Muscle of leg (tissue), 11 donors: ENCODE measurements around the gene RCBTB1. TPM values are rescaled to one million over a fixed set of nuclear protein-coding genes. Genes with fewer than 3 reads are reported as not detected.
"Not testable (repeated sequence)": the region's sequence is repeated elsewhere in the genome, so short reads cannot be mapped to it uniquely, and the experiment has no call there.

Source experiments
- DNase-seq: peaks from one replicate; pipeline ENCODE4 v3.0.0; 2013
- H3K27ac ChIP-seq: one replicate; pipeline ENCODE4 v1.5.1; 2013; ENCODE audit warnings: mild to moderate bottlenecking, low read length, control low read depth
- H3K27me3 ChIP-seq: one replicate; pipeline ENCODE4 v1.6.1; 2013; ENCODE audit warnings: low read length; ENCODE audit not compliant: control insufficient read depth, insufficient read depth
- H3K36me3 ChIP-seq: one replicate; pipeline ENCODE4 v1.6.1; 2013; ENCODE audit warnings: low read length; ENCODE audit not compliant: control insufficient read depth, insufficient read depth
- H3K4me1 ChIP-seq: one replicate; pipeline ENCODE4 v1.6.1; 2013; ENCODE audit warnings: low read length; ENCODE audit not compliant: control insufficient read depth, insufficient read depth
- H3K4me3 ChIP-seq: one replicate; pipeline ENCODE4 v1.5.1; 2013; ENCODE audit warnings: low read length, control low read depth
- H3K9me3 ChIP-seq: replicated peaks from 2 replicates; pipeline ENCODE4 v1.6.1; 2013; ENCODE audit warnings: low read depth, low read length; ENCODE audit not compliant: control insufficient read depth
- WGBS: methylation state at CpG from one replicate; pipeline ENCODE4 v1.1.5; 2013; ENCODE audit warnings: missing lambda C conversion rate; ENCODE audit not compliant: insufficient coverage; 5-methylcytosine and 5-hydroxymethylcytosine counted together
- polyA plus RNA-seq, 8 donors: library from polyadenylated mRNA; unstranded; fragments of 120-200 nt; gene quantifications; one replicate each; pipeline versions ENCODE4 v1.2.1 to v1.2.3, GENCODE V29; 2013; ENCODE audit warnings: inconsistent platforms in 1 of 8, low replicate concordance in 1 of 8; ENCODE audit not compliant: insufficient read length in 8 of 8, insufficient read depth in 1 of 8
- total RNA-seq: library from RNA; stranded (reverse); fragments of 120-200 nt; gene quantifications from one replicate; pipeline ENCODE4 v1.2.4, GENCODE V29; 2013

Gene RCBTB1
- total and polyA plus RNA-seq, 9 donors = 10.8 to 24.9 (median 19.1) TPM

DNA sequence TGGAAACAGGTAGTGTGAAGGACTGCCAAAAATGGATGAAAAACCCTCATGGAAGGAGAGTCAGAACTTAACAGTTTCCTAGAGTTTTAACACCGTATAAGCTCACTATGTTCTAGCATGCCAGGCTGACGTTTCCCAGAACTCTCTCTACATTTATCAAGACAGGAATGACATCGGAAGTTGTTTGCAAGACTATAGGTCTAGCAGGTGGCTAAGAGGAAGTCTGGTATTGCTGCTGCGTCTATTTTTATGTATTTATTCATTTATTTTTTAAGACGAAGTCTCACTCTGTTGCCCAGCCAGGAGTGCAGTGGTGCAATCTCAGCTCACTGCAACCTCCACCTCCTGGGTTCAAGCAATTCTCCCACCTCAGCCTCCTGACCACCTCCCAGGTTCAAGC lies 22.4 kb upstream of the RCBTB1 start:
- H3K4me3 ChIP-seq = no peak overlapping the region
- no peak for DNase-seq
- peaks cover 3% of the 10 kb centered on the region for H3K4me1 ChIP-seq
- no peaks in the 10 kb centered on the region for H3K9me3 ChIP-seq
- H3K36me3 ChIP-seq = no peaks in the 10 kb centered on the region
- no peaks in the 10 kb centered on the region for H3K27me3 ChIP-seq
- no CpG with 5 or more reads among the region's 5 CpGs for WGBS
- H3K27ac ChIP-seq = no peak overlapping the region

DNA sequence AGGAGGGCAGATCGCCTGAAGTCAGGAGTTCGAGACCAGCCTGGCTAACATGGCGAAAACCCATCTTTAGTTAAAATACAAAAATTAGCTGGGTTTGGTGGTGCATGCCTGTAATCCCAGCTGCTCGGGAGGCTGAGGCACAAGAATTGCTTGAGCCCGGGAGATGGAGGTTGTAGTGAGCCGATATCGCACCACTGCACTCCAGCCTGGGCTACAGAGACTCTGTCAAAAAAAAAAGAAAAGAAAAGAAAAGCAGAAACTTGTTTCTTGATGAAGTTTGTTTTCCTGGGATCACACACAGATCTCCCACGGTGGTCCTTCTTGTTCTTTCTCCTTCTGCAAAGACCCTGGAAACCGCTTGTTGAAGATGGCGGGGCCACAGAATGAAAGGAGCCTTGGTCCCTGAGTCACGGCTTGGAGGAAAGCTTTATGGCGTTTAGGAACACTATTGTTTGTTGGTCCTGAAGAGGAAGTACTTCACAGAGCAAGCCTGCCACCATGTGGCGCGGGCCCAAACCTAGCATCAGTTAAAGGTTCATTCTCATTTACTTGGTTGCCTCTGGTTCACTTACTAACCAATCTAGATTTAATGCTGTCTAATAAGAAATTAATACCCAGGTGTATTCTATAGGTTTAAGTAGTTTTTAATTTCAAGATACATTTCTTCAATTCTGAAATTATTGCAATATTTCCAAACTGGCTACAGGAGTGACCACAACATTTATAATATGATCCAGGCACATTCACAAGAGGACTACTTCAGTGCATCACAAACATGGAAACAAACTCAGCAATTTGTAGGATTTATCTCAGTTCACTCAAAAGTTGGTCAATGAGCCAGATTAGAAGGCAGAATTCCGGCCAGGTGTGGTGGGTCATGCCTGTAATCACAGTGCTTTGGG lies 21.6 kb upstream of the RCBTB1 start:
- peak overlapping the region; percentile 5 for H3K4me3 ChIP-seq
- DNase-seq = peak; percentile 92
- peaks cover 3% of the 10 kb centered on the region for H3K4me1 ChIP-seq
- H3K36me3 ChIP-seq = no peaks in the 10 kb centered on the region
- H3K27me3 ChIP-seq = no peaks in the 10 kb centered on the region
- H3K9me3 ChIP-seq = no peaks in the 10 kb centered on the region
- no peak overlapping the region for H3K27ac ChIP-seq
- WGBS = 39% methylated on average over 8 of the region's 15 CpGs

DNA sequence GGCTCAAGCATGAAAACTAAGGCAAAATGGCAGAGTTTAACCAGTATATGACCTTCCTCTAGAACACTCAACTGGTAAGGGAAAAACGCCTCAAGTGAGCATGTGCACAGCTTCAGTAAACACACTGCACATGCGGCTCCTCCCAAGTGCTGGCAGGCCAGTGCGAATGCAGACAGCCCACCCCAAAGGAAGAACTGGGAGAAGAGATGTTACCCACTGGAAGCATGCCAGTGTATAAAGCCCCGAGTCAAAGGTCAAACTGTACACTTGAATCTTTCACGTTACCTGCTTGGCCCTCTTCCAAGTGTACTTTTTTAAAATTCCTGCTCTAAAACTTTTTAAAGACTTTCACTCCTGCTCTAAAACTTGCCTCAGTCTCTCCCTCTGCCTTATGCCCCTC lies 19.2 kb upstream of the RCBTB1 start:
- H3K36me3 ChIP-seq = no peaks in the 10 kb centered on the region
- no peaks in the 10 kb centered on the region for H3K27me3 ChIP-seq
- DNase-seq = no peak
- no peak overlapping the region for H3K4me3 ChIP-seq
- WGBS = 42% methylated on average over 4 of the region's 5 CpGs
- H3K27ac ChIP-seq = no peak overlapping the region
- H3K4me1 ChIP-seq = no peaks in the 10 kb centered on the region
- no peaks in the 10 kb centered on the region for H3K9me3 ChIP-seq

DNA sequence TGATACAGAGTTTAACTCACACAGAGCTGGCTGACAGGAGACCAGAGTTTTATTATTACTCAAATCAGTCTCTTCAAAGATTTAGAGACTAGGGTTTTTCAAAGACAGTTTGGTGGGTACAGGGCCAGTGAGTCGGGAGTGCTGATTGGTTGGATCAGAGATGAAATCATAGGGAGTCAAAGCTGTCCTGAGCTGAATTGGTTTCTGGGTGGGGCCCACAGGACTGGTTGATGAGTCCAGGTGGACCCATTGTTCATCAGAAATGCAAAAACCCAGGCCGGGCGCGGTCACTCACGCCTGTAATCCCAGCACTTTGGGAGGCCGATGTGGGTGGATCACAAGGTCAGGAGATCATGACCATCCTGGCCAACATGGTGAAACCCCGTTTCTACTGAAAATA lies 17.3 kb upstream of the RCBTB1 start:
- not testable (repeated sequence) for H3K4me1 ChIP-seq, H3K4me3 ChIP-seq, DNase-seq, H3K9me3 ChIP-seq, H3K36me3 ChIP-seq, H3K27me3 ChIP-seq, H3K27ac ChIP-seq
- WGBS = 87% methylated on average over 7 of the region's 7 CpGs

DNA sequence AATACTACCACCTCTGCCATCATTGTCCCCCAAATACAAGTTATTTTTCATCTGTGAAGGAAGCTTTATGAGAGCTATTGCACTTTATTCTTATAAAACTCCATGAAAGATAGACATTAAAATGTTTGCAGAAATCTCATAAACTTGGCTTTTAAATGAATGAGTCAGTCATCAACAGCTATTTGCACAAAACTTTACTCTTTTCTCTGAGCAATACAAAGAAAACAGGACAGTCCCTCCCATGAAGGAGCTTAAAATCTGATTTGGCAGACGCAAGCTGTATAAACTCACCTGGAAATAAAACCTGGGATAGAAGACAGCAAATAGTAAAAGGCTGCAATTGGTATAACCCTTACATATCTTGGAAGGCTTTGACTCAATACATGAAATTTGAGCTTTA lies 16.6 kb upstream of the RCBTB1 start:
- no peak overlapping the region for H3K27ac ChIP-seq
- no peaks in the 10 kb centered on the region for H3K36me3 ChIP-seq
- H3K27me3 ChIP-seq = no peaks in the 10 kb centered on the region
- DNase-seq = no peak
- no CpG with 5 or more reads among the region's 1 CpG for WGBS
- H3K4me1 ChIP-seq = no peaks in the 10 kb centered on the region
- H3K9me3 ChIP-seq = no peaks in the 10 kb centered on the region
- no peak overlapping the region for H3K4me3 ChIP-seq

DNA sequence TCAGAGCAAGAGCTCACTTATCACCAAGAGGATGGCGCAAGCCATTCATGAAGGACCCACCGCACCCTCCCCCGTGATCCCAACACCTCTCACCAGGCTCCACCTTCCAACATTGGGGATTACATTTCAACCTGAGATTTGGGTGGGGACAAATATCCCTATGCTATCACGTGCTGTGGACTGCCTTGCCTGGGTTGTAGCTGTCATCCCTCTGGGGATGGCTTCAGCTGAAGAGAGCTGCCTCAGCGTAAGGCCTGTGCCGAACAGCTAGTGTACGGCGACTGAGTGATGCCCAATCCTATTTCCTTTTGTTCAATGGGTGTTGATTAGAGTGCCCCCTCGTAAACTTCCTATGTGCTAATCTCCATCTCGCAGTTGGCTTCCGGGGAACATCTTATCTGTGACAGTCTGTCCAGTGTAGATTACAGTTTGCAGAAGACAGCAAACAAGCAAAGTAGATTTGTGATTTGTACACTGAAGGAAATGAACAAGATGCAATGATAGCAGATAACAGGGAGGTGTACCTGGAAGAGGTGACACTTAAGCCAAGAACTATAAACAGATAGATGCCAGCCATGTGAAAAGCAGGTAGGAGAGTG lies 11.8 kb upstream of the RCBTB1 start:
- Histone ChIP-seq H3K36me3 (no peaks in the 10 kb centered on the region), H3K27ac (no peak overlapping the region), H3K27me3 (no peaks in the 10 kb centered on the region), H3K4me3 (no peak overlapping the region), H3K4me1 (no peaks in the 10 kb centered on the region), H3K9me3 (no peaks in the 10 kb centered on the region)
- 100% methylated on average over 2 of the region's 11 CpGs for WGBS
- DNase-seq = no peak

DNA sequence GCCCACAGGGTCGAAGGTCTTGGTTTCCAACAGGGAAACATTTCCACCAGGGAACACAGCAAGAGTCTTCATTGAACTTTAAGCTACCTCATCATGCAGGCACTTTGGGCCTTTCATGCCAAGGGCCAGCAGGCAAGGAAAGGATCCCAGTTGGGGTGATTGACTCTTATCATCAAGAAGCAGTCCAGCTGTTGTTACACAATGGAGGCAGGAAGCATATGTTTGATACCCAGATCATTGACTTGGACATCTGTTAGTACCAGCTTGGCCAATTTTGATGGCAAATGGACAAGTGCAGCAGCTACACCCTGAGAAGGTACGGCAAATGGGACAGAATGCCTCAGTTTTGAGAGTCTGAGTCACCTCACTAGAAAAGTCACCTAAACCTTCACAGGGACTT lies 10.9 kb upstream of the RCBTB1 start:
- no CpG with 5 or more reads among the region's 2 CpGs for WGBS
- Histone ChIP-seq H3K36me3 (no peaks in the 10 kb centered on the region), H3K4me1 (no peaks in the 10 kb centered on the region), H3K4me3 (no peak overlapping the region), H3K27ac (no peak overlapping the region), H3K9me3 (no peaks in the 10 kb centered on the region), H3K27me3 (no peaks in the 10 kb centered on the region)
- DNase-seq = no peak

DNA sequence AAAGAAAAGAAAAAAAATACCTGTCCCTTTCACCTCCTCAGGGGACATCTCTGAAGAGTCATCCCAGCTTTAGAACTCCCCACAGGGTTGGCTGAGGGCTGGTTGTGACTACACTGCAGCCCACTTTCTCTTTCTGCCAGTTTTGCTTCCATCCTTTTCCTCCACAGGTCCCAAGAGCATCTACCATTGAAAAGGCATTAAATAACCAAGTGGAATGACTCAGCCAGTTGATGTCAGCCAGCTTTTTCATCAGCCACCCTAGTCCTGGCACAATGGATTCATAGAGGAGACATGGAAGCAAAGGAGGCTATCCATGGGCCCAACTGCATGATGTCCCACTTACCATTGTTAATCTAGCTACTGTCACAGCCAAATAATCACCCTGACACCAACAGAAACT lies 9.2 kb upstream of the RCBTB1 start:
- H3K27me3 ChIP-seq = no peaks in the 10 kb centered on the region
- DNase-seq = no peak
- H3K36me3 ChIP-seq = no peaks in the 10 kb centered on the region
- no peak overlapping the region for H3K27ac ChIP-seq
- no peaks in the 10 kb centered on the region for H3K4me1 ChIP-seq
- no peaks in the 10 kb centered on the region for H3K9me3 ChIP-seq
- no peak overlapping the region for H3K4me3 ChIP-seq

DNA sequence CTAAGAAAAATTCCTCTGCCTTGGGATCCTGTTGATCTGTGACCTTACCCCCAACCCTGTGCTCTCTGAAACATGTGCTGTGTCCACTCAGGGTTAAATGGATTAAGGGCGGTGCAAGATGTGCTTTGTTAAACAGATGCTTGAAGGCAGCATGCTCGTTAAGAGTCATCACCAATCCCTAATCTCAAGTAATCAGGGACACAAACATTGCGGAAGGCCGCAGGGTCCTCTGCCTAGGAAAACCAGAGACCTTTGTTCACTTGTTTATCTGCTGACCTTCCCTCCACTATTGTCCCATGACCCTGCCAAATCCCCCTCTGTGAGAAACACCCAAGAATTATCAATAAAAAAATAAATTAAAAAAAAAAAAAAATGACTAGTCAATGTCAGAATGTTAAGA lies 8.5 kb upstream of the RCBTB1 start:
- H3K27ac ChIP-seq, H3K4me1 ChIP-seq, H3K27me3 ChIP-seq, DNase-seq, H3K4me3 ChIP-seq, H3K9me3 ChIP-seq, H3K36me3 ChIP-seq: not testable (repeated sequence)
- WGBS = no CpG with 5 or more reads among the region's 4 CpGs

DNA sequence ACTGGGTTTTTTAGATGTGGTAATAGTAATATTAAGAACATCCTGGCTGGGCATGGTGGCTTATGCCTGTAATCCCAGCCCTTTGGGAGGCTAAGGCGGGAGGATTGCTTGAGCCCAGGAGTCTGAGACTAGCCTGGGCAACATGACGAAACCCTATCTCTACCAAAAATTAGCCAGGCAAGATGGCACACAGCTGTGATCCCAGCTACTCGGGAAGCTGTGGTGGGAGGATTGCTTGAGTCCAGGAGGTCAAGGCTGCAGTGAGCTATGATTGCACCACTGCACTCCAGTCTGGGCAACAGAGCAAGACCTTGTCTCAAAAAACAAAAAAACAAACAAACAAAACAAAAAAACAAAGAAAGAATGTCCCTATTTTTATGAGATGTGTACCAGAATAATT lies 5.4 kb upstream of the RCBTB1 start:
- WGBS = no CpG with 5 or more reads among the region's 3 CpGs
- H3K9me3 ChIP-seq, H3K27ac ChIP-seq, H3K4me1 ChIP-seq, H3K4me3 ChIP-seq, H3K27me3 ChIP-seq, H3K36me3 ChIP-seq, DNase-seq: not testable (repeated sequence)
